HCT116 (cell line): Measurements from ENCODE around the gene IRS1. TPM values are rescaled to one million over a fixed set of nuclear protein-coding genes. Genes with fewer than 3 reads are reported as not detected.

ENCODE experiments used
- ATAC-seq: fragments of 200-7000 bp; cut with Tn5 transposase; 2 replicates; pipeline ENCODE4 v1.9.1; 2020; ENCODE audit warnings: mild to moderate bottlenecking, moderate library complexity
- BruUV-seq: library from RNA; stranded (reverse); fragments of 400-500 nt; replicated peaks from 2 replicates; lab custom pipeline; 2021; lab: Mats Ljungman, UMichigan
- CTCF ChIA-PET: fragments of 300-600 bp; sonication (Branson Sonifier 250); formaldehyde crosslinking; loops from one replicate; lab custom pipeline; 2021; ENCODE audit warnings: antibody characterized with exemption; lab: Charles Lee
- POLR2A ChIA-PET: fragments of 300-600, 350-600 bp; sonication (Branson Sonifier 250); formaldehyde crosslinking; loops from one replicate; lab custom pipeline; 2021; ENCODE audit warnings: antibody characterized with exemption; lab: Charles Lee
- RAD21 ChIA-PET, 2 experiments: fragments of 300-600 bp; sonication (Branson Sonifier 250); formaldehyde crosslinking; loops; one replicate each; lab custom pipeline; 2023; ENCODE audit warnings: low total read pairs in 2 of 2; ENCODE audit not compliant: uncharacterized antibody in 2 of 2, unreplicated experiment in 2 of 2, low non-redundant PET in 1 of 2; lab: Charles Lee
- DNase-seq: peaks from one replicate; pipeline ENCODE4 v3.0.0-alpha.2; 2010; ENCODE audit warnings: low read depth, low spot score
- H2AFZ ChIP-seq: fragments of 200-600 bp; shearing (Covaris generic), sonication (generic); 2 replicates; pipeline ENCODE4 v1.6.1; 2017; ENCODE audit warnings: low read depth, mixed run types, mixed read lengths, antibody characterized with exemption, low read length; ENCODE audit not compliant: poor library complexity, severe bottlenecking
- H3K27ac ChIP-seq: 2 replicates; pipeline ENCODE4 v1.5.1; 2012; ENCODE audit warnings: low read depth, low read length
- H3K27me3 ChIP-seq: fragments of 200-600 bp; sonication (generic); 2 replicates; pipeline ENCODE4 v1.6.1; 2016; ENCODE audit warnings: mixed run types, low read length, mixed read lengths; ENCODE audit not compliant: insufficient read depth
- H3K36me3 ChIP-seq, 2 experiments: fragments of 200-500 bp in 1 of 2; fragments of 200-600 bp in 1 of 2; sonication (Bioruptor generic) in 1 of 2; sonication (generic) in 1 of 2; 2 replicates each; pipeline versions ENCODE4 v1.5.1 to v1.6.1; 2014 to 2016; ENCODE audit warnings: low read length in 2 of 2, inconsistent platforms in 1 of 2, mixed read lengths in 1 of 2, mixed run types in 1 of 2; ENCODE audit not compliant: insufficient read depth in 2 of 2, control insufficient read depth in 1 of 2
- H3K4me1 ChIP-seq, 2 experiments: fragments of 200-600 bp in 1 of 2; sonication (generic) in 1 of 2; 2 replicates each; pipeline versions ENCODE4 v1.5.1 to v1.6.1; 2012 to 2017; ENCODE audit warnings: low read length in 2 of 2, inconsistent platforms in 1 of 2, mild to moderate bottlenecking in 1 of 2, mixed read lengths in 1 of 2, mixed run types in 1 of 2, moderate library complexity in 1 of 2; ENCODE audit not compliant: insufficient read depth in 2 of 2, control insufficient read depth in 1 of 2
- H3K4me2 ChIP-seq: fragments of 200-600 bp; sonication (generic); 2 replicates; pipeline ENCODE4 v1.6.1; 2017; ENCODE audit warnings: mixed run types, low read length, mixed read lengths
- H3K4me3 ChIP-seq, 2 experiments: fragments of 200-600 bp in 1 of 2; sonication (generic) in 1 of 2; replicated peaks in 1 of 2; 2 replicates each; pipeline ENCODE4 v1.5.1; 2011 to 2016; ENCODE audit warnings: low read length in 2 of 2, control low read depth in 1 of 2, low read depth in 1 of 2, mild to moderate bottlenecking in 1 of 2, mixed read lengths in 1 of 2, mixed run types in 1 of 2
- H3K79me2 ChIP-seq: fragments of 200-600 bp; sonication (generic); 2 replicates; pipeline ENCODE4 v1.6.1; 2017; ENCODE audit warnings: mild to moderate bottlenecking, mixed run types, low read length, moderate library complexity, mixed read lengths; ENCODE audit not compliant: insufficient read depth
- H3K9ac ChIP-seq: fragments of 200-600 bp; sonication (generic); 2 replicates; pipeline ENCODE4 v1.6.1; 2016; ENCODE audit warnings: low read length, mixed read lengths
- H3K9me2 ChIP-seq: fragments of 200-600 bp; sonication (generic), shearing (Covaris generic); 2 replicates; pipeline ENCODE4 v1.6.1; 2017; ENCODE audit warnings: mixed run types, mild to moderate bottlenecking, moderate library complexity; ENCODE audit not compliant: insufficient read depth
- H3K9me3 ChIP-seq, 2 experiments: fragments of 200-500 bp in 1 of 2; fragments of 200-600 bp in 1 of 2; sonication (Bioruptor generic) in 1 of 2; sonication (generic) in 1 of 2; 2 replicates each; pipeline ENCODE4 v1.6.1; 2014 to 2017; ENCODE audit warnings: low read length in 2 of 2, mixed read lengths in 2 of 2, inconsistent platforms in 1 of 2, low read depth in 1 of 2, mild to moderate bottlenecking in 1 of 2, mixed run types in 1 of 2, moderate library complexity in 1 of 2; ENCODE audit not compliant: control insufficient read depth in 1 of 2, insufficient read depth in 1 of 2
- H4K20me1 ChIP-seq: fragments of 200-600 bp; sonication (generic), shearing (Covaris generic); 2 replicates; pipeline ENCODE4 v1.6.1; 2017; ENCODE audit warnings: mixed run types, mild to moderate bottlenecking, moderate library complexity; ENCODE audit not compliant: insufficient read depth
- CTCF ChIP-seq, 3 experiments: fragments of 200-600 bp in 1 of 3; sonication (generic) in 1 of 3; IDR thresholded peaks in 2 of 3; conservative IDR thresholded peaks in 1 of 3; 2 replicates each; pipeline ENCODE4 v1.5.1; 2012 to 2017; ENCODE audit warnings: low read depth in 2 of 3, low read length in 2 of 3, antibody characterized with exemption in 1 of 3, borderline replicate concordance in 1 of 3, control low read depth in 1 of 3, mild to moderate bottlenecking in 1 of 3, mixed read lengths in 1 of 3, mixed run types in 1 of 3, moderate library complexity in 1 of 3; ENCODE audit not compliant: insufficient read depth in 1 of 3
- EGR1 ChIP-seq: IDR thresholded peaks from 2 replicates; pipeline ENCODE4 v1.6.1; 2012; ENCODE audit warnings: low read depth
- EZH2phosphoT487 ChIP-seq: fragments of 200-600 bp; IDR thresholded peaks from 2 replicates; pipeline ENCODE4 v1.6.1; 2018; ENCODE audit warnings: antibody characterized with exemption, borderline replicate concordance
- MAX ChIP-seq: IDR thresholded peaks from 2 replicates; pipeline ENCODE4 v1.6.1; 2012
- REST ChIP-seq: IDR thresholded peaks from 2 replicates; pipeline ENCODE4 v1.6.1; 2012; ENCODE audit warnings: low read depth
- ZBTB33 ChIP-seq: IDR thresholded peaks from 2 replicates; pipeline ENCODE4 v1.6.1; 2011; ENCODE audit warnings: mild to moderate bottlenecking, low read length, moderate library complexity; ENCODE audit not compliant: insufficient replicate concordance; ENCODE audit errors: extremely low read depth
- intact Hi-C: fragments of 100-400 bp; cut with micrococcal nuclease; formaldehyde crosslinking; loops from 2 replicates; pipeline ENCODE4 v1.10.0; 2022
- total RNA-seq: library from RNA; stranded (reverse); gene quantifications from one replicate; pipeline ENCODE4 v1.2.1, GENCODE V29; 2021; ENCODE audit not compliant: unreplicated experiment

The IRS1 gene
- total RNA-seq, 1 experiment from 2014 or later, result 88.8 TPM

- H3K9me3 ChIP-seq, result no peaks in the 10 kb centered on the region
- POLR2A ChIA-PET, result interaction anchor here (0.6 kb wide), 1 partner anchor 751 kb away, joined by 3 read pairs; no protein-coding TSS in a partner anchor
- TF ChIP-seq EGR1, result no peak
- peak; percentile 11; the same call in 1 of the 2 replicates for TF ChIP-seq MAX
- TF ChIP-seq CTCF (IDR thresholded peaks at IDR 0.05 in 2 of 3, conservative IDR thresholded peaks at IDR 0.05 in 1 of 3; ENCODE audit: borderline replicate concordance in 1 of 3, insufficient read depth in 1 of 3, low read depth in 2 of 3, low read length in 2 of 3), result no peak
- no peak for TF ChIP-seq REST
- TF ChIP-seq ZBTB33, result no peak
- no peak for TF ChIP-seq EZH2phosphoT487
- peaks cover 93% of the 10 kb centered on the region for H3K79me2 ChIP-seq
- peaks cover 16 to 59% of the 10 kb centered on the region in 2 experiments for H3K36me3 ChIP-seq
- H2AFZ ChIP-seq, result no peak overlapping the region
- H4K20me1 ChIP-seq, result no peaks in the 10 kb centered on the region
- ATAC-seq (no peak), DNase-seq (no peak)
- H3K9ac ChIP-seq, result no peak overlapping the region
- H3K4me3 ChIP-seq, result no peak overlapping the region
- no peaks in the 10 kb centered on the region for H3K27me3 ChIP-seq
- BruUV-seq, result no TSS peak
- intact Hi-C loops, result no loop called here
- CTCF ChIA-PET, result no interaction called here
- H3K4me1 ChIP-seq, result peaks cover 8 to 17% of the 10 kb centered on the region in 2 experiments; a peak in 3 of 4 replicates
- RAD21 ChIA-PET, result no interaction called here
- H3K9me2 ChIP-seq, result no peaks in the 10 kb centered on the region
- H3K27ac ChIP-seq, result peak overlapping the region; percentile 4
- H3K4me2 ChIP-seq, result no peak overlapping the region
Measured at GRCh38 chr2:226790431-226790830, 9.2 kb downstream of the IRS1 start.
